ENCODE results near the gene KLF5. TPM values are rescaled to one million over a fixed set of nuclear protein-coding genes. Genes with fewer than 3 reads are reported as not detected.

KLF5 gene
- total and polyA plus RNA-seq, 2 of the 4 experiments (the other 2 are of a cell fraction): 5.4 to 8.8 TPM

GRCh38 chr13:73039201-73040108 lies 19.4 kb upstream of the KLF5 start:
- in situ Hi-C loops (cut with MboI; ENCODE audit: low sequenced_read_pairs) (no loop called here), intact Hi-C loops (cut with micrococcal nuclease) (no loop called here), dilution Hi-C loops (cut with HindIII; ENCODE audit: low sequenced_read_pairs, unreplicated experiment) (no loop called here)
- Histone ChIP-seq H2AK9ac (replicated peaks; ENCODE audit: low read depth, low read length, poor library complexity) (no peak overlapping the region), H3K27me3 (ENCODE audit: control insufficient read depth, insufficient read depth, low read length) (no peaks in the 10 kb centered on the region), H4K20me1 (ENCODE audit: insufficient read depth, low read length) (no peaks in the 10 kb centered on the region), H3K9ac (ENCODE audit: low read depth, low read length) (no peak overlapping the region), H3K23ac (ENCODE audit: low read depth, low read length) (no peak overlapping the region), H3K4me2 (ENCODE audit: low read depth, low read length) (no peak overlapping the region), H4K8ac (ENCODE audit: low read depth in 2 of 2, low read length in 2 of 2) (no peak overlapping the region), H3K14ac (replicated peaks; ENCODE audit: low read depth, low read length) (no peak overlapping the region), H2BK5ac (ENCODE audit: low read depth, low read length, poor library complexity, severe bottlenecking) (no peak overlapping the region), H3K36me3 (ENCODE audit: control insufficient read depth, insufficient read depth, low read length) (no peaks in the 10 kb centered on the region), H3K18ac (ENCODE audit: low read depth, low read length) (no peak overlapping the region), H4K5ac (ENCODE audit: low read depth, low read length) (no peak overlapping the region), H3K9me3 (ENCODE audit: control insufficient read depth, insufficient read depth, low read length) (no peaks in the 10 kb centered on the region), H2AFZ (replicated peaks; ENCODE audit: low read length, poor library complexity) (no peak overlapping the region), H4K91ac (ENCODE audit: insufficient read depth, low read depth, low read length) (no peak overlapping the region), H3K4me3 (ENCODE audit: insufficient read depth, low read depth, low read length) (no peak overlapping the region), H2BK20ac (ENCODE audit: low read depth, low read length) (no peak overlapping the region), H2BK15ac (ENCODE audit: low read depth, low read length) (no peak overlapping the region), H3K27ac (ENCODE audit: insufficient read depth, low read length) (no peak overlapping the region), H3K56ac (ENCODE audit: extremely low read depth, insufficient read depth, low read length) (no peak overlapping the region), H3K4me1 (ENCODE audit: control insufficient read depth, insufficient read depth, low read length) (no peaks in the 10 kb centered on the region), H3K4ac (ENCODE audit: low read depth, low read length) (no peak overlapping the region), H2AK5ac (ENCODE audit: low read depth, low read length) (no peak overlapping the region), H3K79me1 (ENCODE audit: low read depth in 1 of 2, low read length in 2 of 2) (no peaks in the 10 kb centered on the region), H2BK120ac (ENCODE audit: low read depth, low read length) (no peak overlapping the region), H3K9me1 (ENCODE audit: insufficient read depth, low read length) (no peaks in the 10 kb centered on the region)
- no CpG with 5 or more reads among the region's 2 CpGs for WGBS, 2 experiments (ENCODE audit: extremely low coverage in 2 of 2, insufficient read length in 1 of 2)
- ChIA-PET CTCF (interaction anchor here (0.6 kb wide), 1 partner anchor 302 kb away, joined by 4 read pairs; no protein-coding TSS in a partner anchor), POLR2A (ENCODE audit: unreplicated experiment) (no interaction called here)
- ATAC-seq (ENCODE audit: low read depth) (no peak), DNase-seq (no peak)
- BruUV-seq (replicated peaks): no TSS peak
- no peak for TF ChIP-seq CTCF (conservative IDR thresholded peaks at IDR 0.05; ENCODE audit: low read depth, low read length)
- TF ChIP-seq RAD21 (IDR thresholded peaks at IDR 0.05; ENCODE audit: low read length): no peak
- TF ChIP-seq POLR2A (IDR thresholded peaks at IDR 0.05; ENCODE audit: low read depth, low read length): no peak
- TF ChIP-seq FOS (IDR thresholded peaks at IDR 0.05; ENCODE audit: low read depth, low read length): no peak
- TF ChIP-seq MAZ (IDR thresholded peaks at IDR 0.05; ENCODE audit: borderline replicate concordance, low read depth, low read length): no peak
- TF ChIP-seq BHLHE40 (IDR thresholded peaks at IDR 0.05; ENCODE audit: low read depth, low read length): no peak
- TF ChIP-seq NFE2L2 (IDR thresholded peaks at IDR 0.05; ENCODE audit: low read depth, low read length): no peak
- no peak for TF ChIP-seq ELK1 (IDR thresholded peaks at IDR 0.05; ENCODE audit: borderline replicate concordance, low read depth, low read length)
- TF ChIP-seq MAFK (IDR thresholded peaks at IDR 0.05; ENCODE audit: low read depth, low read length): no peak
- no peak for TF ChIP-seq RCOR1 (IDR thresholded peaks at IDR 0.05; ENCODE audit: insufficient replicate concordance, low read length)
- no peak for TF ChIP-seq MXI1 (IDR thresholded peaks at IDR 0.05; ENCODE audit: borderline replicate concordance, low read depth, low read length)
- no peak for TF ChIP-seq SMC3 (IDR thresholded peaks at IDR 0.05; ENCODE audit: low read depth, low read length)
